Fibroblast of mammary gland (primary cell): ENCODE data around the gene NUMA1.

Experiments
- DNase-seq: peaks from one replicate; pipeline ENCODE4 v3.0.0-alpha.2; 2010; ENCODE audit warnings: low read depth
- H3K4me3 ChIP-seq: 2 replicates; pipeline ENCODE4 v1.5.1; 2011; ENCODE audit warnings: low read depth, mild to moderate bottlenecking, low read length, moderate library complexity; ENCODE audit not compliant: control insufficient read depth
- CTCF ChIP-seq: conservative IDR thresholded peaks from 2 replicates; pipeline ENCODE4 v1.5.1; 2011; ENCODE audit warnings: low read depth, low read length, inconsistent platforms; ENCODE audit not compliant: control insufficient read depth, insufficient read depth

NUMA1 gene

DNA sequence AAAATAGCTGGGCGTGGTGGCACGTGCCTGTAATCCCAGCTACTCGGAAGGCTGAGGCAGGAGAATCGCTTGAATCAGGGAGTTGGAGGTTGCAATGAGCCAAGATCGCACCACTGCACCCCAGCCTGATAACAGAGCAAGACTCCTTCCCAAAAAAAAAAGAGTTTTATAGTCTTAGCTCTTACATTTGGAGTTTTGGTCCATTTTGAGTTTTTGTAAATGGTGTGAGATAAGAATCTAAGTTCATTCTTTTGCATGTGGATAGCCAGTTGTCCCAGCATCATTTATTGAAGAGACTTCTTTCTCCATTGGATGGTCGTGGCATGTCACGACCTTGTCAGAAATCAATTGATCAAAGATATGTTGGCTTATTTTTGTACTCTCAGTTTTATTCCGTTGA is 116.9 kb downstream of the NUMA1 start:
- DNase-seq = no peak
- H3K4me3 ChIP-seq = no peak overlapping the region
- no peak for TF ChIP-seq CTCF

DNA sequence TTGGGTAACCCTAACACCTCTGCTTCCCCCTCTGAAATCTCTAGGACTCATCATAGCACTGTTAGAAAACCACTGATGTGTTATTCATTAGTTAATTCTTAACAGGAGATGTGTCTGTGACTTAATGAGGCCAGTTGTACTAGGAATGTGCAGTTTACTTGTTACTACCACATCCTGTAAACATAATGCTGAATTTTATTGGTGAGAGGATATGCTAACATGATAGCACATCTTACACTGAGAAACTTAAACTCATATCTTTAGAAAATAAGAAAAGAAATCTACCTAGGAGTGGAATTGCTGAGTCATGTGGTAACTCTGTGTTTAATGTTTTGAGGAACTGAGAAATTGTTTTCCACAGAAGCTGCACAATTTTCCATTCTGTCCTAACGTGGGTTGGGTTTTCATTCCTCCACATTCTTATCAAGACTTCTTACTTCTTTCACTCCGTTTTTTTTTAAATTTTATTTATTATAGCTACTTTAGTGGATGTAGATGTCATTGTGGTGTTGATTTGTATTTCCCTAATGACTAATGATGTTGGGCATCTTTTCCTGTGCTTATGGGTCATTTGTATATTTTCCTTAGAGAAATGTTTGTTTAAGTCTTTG is 117.8 kb downstream of the NUMA1 start:
- peak; percentile 41 for DNase-seq

DNA sequence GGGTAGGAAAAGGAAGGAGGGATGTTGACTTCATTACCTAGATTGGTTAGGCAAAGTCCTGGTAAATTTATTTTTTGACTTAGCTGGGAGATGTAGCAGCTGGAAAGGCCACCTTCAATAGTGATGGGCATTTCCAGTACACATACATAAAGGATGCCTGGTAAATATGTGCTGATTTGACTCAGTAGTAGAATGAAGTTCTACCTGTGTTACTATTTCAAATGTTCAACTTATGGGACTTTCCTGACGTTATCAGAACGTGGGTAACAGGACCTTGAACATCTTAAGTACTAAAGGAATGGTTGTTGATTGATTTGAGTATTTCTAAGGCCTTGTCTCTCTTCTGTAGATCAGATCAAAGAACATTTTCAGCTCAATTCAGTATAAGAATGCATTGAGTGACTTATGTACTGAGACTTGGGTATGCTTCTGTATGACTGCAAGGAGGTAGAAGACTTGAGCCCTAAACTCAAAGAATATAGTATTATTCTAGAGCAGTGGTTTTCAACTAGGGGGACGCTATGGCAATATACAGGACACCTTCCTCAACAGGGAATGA is 124.4 kb downstream of the NUMA1 start:
- H3K4me3 ChIP-seq = no peak overlapping the region
- TF ChIP-seq CTCF = no peak
- DNase-seq = no peak

More for the DNA sequence above, 117.8 kb downstream of the NUMA1 start:
- no peak overlapping the region for H3K4me3 ChIP-seq
- no peak for TF ChIP-seq CTCF
